DMS79 (cell line): ENCODE results near the gene SLCO1B1.

ENCODE experiments used
- DNase-seq: peaks from one replicate; lab custom pipeline; 2025; lab: John Stamatoyannopoulos, UW

Gene SLCO1B1

DNA sequence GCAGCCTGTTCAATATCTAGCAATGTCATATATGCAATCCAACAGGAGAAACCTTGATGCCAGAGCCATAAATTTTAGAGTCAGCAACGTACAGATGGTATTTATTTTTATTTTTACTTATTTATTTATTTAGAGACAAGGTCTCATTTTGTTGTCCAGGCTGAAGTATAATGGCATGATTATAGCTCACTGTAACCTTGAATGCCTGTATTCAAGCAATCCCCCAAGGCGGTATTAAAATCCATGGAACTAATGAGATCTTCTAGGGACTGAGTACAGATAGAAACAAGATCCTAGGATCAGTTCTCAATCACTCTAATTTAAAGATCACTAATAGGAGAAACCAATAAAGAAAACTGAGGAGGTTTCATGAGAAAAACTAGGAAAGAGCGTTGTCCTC, 89.3 kb downstream of the SLCO1B1 start:
- DNase-seq, result no peak

DNA sequence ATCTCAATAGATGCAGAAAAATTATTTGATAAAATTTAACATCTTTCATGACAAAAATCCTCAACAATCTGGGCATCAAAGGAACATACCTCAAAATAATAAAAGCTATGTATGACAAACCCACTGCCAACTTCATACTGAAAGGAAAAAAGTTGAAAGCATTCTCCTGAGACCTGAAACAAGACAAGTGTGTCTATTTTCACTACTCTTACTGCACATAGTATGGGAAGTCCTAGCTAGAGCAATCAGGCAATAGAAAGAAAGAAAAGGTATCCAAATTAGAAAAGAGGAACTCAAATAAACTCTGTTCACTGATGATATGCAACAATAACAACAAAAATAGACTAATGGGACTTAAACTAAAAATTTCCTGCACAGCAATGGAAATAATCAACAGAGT, 90.1 kb downstream of the SLCO1B1 start:
- no peak for DNase-seq

DNA sequence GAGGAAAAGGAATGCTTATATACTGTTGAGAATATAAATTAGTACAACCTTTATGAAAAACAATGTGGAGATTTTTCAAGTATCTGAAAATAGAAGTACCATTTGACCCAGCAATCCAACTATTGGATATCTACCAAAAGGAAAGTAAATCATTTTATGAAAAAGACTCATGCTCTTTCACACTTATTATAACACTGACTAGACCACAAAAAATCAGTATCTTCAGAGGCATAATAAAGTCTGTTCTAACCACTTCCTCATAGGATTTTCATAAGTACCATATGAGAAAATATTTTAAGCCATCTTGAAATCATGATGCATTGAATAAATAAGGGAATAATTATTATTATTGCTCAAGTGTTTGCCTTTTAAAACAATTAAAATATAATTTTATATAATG, 90.8 kb downstream of the SLCO1B1 start:
- DNase-seq, result no peak

DNA sequence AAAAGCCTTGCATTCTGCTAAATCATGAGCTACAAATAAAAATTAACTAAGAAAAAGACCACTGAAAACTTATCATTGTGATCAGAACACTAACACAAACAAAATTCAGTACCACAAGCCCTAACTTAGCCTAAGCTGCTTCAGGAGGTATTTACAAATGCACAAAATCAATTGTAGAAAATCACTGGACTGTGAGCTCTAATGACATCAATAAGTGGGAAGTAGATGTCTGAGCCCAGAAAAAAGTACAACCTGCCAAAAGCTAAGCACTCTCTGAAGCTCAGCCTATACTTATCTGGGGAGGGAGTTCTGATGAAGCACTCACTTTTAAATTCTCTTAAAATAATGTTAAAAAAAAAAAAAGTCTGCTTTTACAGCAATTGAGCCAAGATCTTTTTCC, 92.9 kb downstream of the SLCO1B1 start:
- DNase-seq, result no peak

DNA sequence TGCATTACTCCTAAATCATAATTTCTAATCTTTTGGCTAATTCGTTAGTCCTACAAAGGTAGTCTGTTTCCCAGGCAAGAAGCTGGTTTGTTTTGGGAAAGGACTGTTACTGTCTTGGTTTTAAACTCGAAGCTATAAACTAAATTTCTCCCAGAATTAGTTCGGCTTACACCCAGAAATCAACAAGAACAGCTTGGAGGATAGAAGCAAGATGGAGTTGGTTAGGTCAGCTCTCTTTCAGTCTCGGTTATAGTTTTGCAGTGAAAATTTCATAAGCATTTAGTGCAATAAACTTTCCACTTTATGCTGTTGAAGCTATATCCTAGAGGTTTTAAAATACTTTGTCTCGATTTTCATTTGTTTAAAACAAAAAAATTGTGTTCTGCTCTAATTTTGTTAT, 103.4 kb downstream of the SLCO1B1 start:
- no peak for DNase-seq

DNA sequence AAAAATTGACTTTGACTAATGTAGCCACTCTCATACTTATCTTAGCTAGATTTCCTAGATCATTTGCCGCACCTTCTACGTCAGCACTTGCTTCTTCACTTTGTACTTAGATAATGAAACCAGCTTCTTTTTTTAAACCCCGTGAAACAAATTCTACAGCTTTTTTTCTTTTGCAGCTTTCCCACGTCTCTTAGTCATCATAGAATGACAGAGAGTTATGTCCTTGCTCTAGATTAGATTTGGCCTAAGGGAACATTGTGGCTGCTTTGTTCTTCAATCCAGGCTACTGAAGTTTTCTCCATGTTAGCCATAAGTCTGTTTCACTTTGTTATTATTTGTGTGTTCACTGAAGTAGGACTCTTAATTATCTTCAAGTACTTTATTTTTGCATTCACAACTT, 108.9 kb downstream of the SLCO1B1 start:
- DNase-seq, result no peak

DNA sequence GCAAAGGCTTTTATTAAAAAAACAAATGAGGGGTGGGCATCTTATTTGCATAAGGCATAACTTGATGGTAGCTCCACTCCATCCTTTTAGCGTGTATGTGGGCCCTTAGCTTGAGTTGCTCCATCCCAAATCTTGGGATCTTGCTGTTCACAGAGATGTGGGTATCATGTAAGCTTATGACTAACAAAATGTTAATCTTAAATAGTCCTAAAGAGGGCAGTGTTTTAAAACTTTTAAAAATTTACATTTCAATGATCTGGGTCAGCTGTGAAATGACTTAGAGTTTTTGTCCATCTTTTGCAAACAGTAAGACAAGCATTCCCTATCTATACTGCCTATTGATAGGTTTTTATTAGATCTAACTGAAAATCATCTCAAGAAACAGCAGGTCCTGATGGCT, 117.7 kb downstream of the SLCO1B1 start:
- no peak for DNase-seq

DNA sequence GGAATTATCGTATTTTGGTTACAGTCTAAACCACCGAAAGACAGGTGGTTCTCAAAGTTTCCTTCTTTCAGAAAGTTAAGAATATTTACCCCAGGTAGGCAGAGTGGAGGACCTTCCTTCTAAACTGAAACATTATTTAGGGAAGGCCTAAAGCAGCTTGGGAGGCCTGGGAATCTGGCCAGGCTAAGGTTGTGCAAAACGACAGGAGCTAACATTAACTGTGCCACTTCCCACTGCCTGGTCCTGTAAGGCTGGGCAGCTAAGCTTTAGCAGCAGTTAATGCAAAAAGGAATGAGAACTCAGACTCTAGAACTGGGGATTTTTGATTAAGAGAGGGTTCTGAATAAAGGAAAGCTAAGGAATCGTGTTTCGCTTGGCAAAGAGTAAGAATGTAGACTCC, 121.1 kb downstream of the SLCO1B1 start:
- DNase-seq, result no peak

DNA sequence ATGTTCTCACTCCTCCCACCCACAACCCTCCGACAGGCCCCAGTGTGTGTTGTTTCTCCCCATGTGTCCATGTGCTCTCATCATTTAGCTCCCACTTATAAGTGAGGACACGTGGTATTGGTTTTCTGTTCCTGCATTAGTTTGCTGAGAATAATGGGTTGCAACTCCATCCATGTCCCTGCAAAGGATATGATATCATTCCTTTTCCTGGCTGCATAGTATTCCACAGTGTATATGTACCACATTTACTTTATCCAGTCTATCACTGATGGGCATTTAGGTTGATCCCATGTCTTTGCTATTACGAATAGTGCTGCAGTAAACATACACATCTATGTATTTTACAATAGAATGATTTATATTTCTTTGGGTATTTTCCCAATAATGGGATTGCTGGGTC, 126.2 kb downstream of the SLCO1B1 start:
- DNase-seq, result no peak

DNA sequence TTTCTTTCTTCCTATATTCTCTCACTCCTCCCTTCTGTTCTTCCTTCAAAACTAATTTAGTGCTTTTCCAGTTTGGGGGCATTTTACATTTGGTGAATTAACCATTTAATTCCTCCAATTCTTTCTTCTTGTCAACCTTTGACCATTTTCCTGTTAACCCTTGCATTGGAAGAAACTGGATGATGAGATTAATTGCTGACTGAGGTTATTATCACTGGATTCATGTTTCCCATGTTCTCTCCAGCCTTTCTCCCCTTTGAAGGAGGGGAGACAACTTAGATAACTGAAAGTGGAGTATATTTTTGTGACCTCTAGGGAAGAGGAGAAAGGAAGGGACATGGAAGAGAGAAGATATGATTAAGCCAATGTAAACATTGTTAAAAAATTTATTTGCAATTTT, 133.2 kb downstream of the SLCO1B1 start:
- no peak for DNase-seq

DNA sequence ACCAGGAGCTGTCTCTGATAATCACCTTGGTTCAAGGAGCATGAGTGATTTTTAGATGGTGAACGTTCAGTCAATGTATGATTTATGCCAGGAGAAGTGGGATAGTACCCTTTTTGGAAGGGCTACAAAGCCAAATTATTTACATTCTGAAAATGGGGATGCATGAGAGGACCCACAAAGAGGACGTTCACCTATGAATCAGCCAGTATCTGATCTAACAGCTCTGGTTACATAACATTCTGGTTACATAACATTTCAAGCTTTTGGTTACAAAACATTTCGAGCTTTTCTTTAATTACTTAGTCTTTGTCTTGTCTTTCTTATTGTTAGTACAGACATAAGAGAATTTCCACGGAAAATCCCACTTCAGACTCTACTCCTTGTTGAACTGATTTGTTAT, 134.9 kb downstream of the SLCO1B1 start:
- no peak for DNase-seq

DNA sequence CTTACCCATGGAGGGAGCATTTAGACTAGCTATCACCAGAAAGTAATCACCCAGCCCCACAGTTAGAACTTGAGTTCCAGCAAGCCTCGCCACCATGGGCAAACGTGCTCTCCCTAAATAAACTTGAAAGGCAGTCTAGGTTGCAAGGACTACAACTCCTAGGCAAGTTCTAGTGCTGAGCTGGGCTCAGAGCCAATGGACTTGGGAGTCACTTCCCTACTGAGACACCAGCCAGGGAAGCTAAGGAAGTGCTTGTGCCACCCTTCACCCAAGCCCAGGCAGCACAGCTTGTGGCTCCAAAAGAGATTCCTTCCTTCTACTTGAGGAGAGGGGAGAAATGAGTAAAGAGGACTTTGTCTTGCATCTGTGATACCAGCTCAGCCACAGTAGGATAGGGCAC, 145.8 kb downstream of the SLCO1B1 start:
- DNase-seq, result no peak
